ENCODE results near the gene NABP2.
A peak's percentile ranks its signal among the peaks of the same experiment; 100 is the strongest.
"Not testable (repeated sequence)": the region's sequence is repeated elsewhere in the genome, so short reads cannot be mapped to it uniquely, and the experiment has no call there.

Gene NABP2

DNA sequence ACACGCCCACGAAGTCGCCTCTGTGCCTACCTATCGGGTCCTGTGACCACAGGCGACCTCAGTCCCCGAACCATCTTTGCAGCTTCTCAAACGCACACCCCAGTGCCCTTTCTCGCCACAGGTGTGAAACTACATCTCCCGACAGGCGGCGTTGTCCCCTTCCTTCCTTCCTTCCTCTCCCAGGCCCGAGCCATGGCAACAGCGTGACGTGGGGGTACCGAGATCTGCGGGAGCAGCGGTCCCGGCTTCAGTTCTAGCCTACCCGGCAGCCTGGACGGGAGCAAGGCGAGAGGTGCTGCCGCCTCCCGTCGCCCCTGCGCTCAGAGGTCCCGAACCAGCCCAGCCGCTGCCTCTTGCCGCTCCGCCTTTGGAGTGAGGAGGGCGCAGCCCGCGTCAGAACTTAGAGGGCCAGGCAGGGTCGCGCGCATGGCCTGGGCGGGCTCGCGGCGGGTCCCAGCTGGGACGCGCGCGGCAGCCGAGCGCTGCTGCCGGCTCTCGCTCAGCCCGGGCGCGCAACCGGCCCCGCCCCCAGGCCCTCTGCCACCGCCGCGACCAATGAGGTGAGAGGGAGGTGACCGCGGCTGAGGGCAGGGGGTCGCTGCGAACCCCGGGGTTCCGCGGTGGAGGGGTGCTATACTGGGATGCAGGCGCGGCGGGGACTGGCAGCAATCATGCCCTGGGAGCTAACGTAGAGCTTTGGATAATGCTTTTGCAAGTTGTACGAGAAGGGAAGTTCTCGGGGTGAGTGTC, 42.7 kb downstream of the NABP2 start, which contains the start of gene COQ10A:
Gene COQ10A, plus strand, starts transcription at position 250 of the 750 bp plus-strand sequence. Its CDS starts 177 bp downstream, at position 427.
- no peaks in the 10 kb centered on the region for H3K9me3 ChIP-seq (ENCODE audit: insufficient read depth, low read depth, low read length)
- H3K79me2 ChIP-seq (ENCODE audit: control insufficient read depth, insufficient read depth, low read length, poor library complexity) = peaks cover 2% of the 10 kb centered on the region
- no peak within 1 kb of the TSS for H3K4ac ChIP-seq (ENCODE audit: low read depth, low read length)
- H3K27ac ChIP-seq (ENCODE audit: low read depth, low read length) = peak within 1 kb of the TSS; percentile 62
- DNase-seq = peak; percentile 80 to 90
- peaks cover 3% of the 10 kb centered on the region for H3K79me1 ChIP-seq (ENCODE audit: low read length)
- H2BK5ac ChIP-seq (ENCODE audit: low read depth, low read length, poor library complexity) = peak within 1 kb of the TSS; percentile 42
- peak within 1 kb of the TSS; percentile 63 for H3K9ac ChIP-seq (ENCODE audit: low read length)
- H2AFZ ChIP-seq (ENCODE audit: insufficient read depth, low read length, poor library complexity) = peak within 1 kb of the TSS; percentile 92
- no peak within 1 kb of the TSS for H3K23ac ChIP-seq (ENCODE audit: low read length)
- H2BK12ac ChIP-seq (ENCODE audit: low read length) = no peak within 1 kb of the TSS
- peaks cover 4% of the 10 kb centered on the region in 2 experiments for H3K4me1 ChIP-seq (ENCODE audit: control insufficient read depth in 1 of 2, insufficient read depth in 2 of 2, low read length in 2 of 2)
- H3K18ac ChIP-seq (ENCODE audit: low read length) = peak within 1 kb of the TSS; percentile 44
- H4K12ac ChIP-seq (ENCODE audit: low read depth, low read length) = peak within 1 kb of the TSS; percentile 75
- peak within 1 kb of the TSS; percentile 69 for H4K8ac ChIP-seq (ENCODE audit: low read depth, low read length)
- peak within 1 kb of the TSS; percentile 71 for H4K91ac ChIP-seq (ENCODE audit: low read depth, low read length)
- WGBS (ENCODE audit: extremely low coverage, insufficient coverage, insufficient read length) = no CpG with 5 or more reads among the region's 68 CpGs
- H3K36me3 ChIP-seq (ENCODE audit: control insufficient read depth in 1 of 2, insufficient read depth in 2 of 2, low read length in 2 of 2) = peaks cover 6 to 11% of the 10 kb centered on the region in 2 experiments
- H2AK5ac ChIP-seq (ENCODE audit: low read length) = no peak within 1 kb of the TSS
- H3K4me3 ChIP-seq (ENCODE audit: low read depth, low read length) = peak within 1 kb of the TSS; percentile 83
- peak within 1 kb of the TSS; percentile 20 for H2BK120ac ChIP-seq (ENCODE audit: insufficient read depth, low read length, poor library complexity)
- no peaks in the 10 kb centered on the region for H3K27me3 ChIP-seq (ENCODE audit: insufficient read depth, low read length)
- H3K14ac ChIP-seq (ENCODE audit: low read length) = peak within 1 kb of the TSS; percentile 70
- peak within 1 kb of the TSS; percentile 82 for H3K4me2 ChIP-seq (ENCODE audit: low read length)

DNA sequence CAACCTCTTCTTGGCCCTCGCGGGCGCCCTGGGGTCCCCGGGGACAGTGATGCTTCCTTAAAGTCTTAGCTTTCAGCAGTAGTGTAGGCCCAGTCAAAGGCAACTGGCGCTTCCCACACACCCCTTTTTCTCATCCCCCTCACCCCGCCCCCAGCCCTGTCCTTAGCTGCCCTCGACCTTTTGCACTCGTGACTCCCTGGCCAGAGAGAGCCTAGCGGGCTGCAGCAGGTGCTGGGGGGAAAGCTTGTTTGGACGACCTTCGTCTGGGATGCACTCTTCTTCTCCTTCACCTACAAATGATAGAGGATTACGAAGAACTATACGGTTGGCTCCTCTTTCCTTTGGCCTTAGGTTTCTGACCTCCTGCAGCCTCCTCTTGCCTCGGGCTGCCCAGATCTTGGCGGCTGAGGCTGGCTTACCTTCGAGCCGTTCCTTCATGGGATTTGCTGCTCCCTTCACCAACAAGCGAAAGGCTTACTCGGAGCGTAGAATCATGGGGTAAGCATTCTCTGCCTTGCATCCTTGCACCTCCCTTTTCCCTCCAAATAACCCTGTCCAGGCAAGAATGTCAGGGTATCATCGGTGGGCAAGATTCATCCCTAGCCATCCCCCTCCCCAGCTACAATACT, 43.4 kb downstream of the NABP2 start:
- Histone ChIP-seq H2BK120ac (ENCODE audit: insufficient read depth, low read length, poor library complexity) (no peak overlapping the region), H4K12ac (ENCODE audit: low read depth, low read length) (no peak overlapping the region), H4K8ac (ENCODE audit: low read depth, low read length) (peak overlapping the region; percentile 42), H4K91ac (ENCODE audit: low read depth, low read length) (no peak overlapping the region), H3K36me3 (ENCODE audit: control insufficient read depth in 1 of 2, insufficient read depth in 2 of 2, low read length in 2 of 2) (peaks cover 8 to 16% of the 10 kb centered on the region in 2 experiments), H3K23ac (ENCODE audit: low read length) (no peak overlapping the region), H3K9ac (ENCODE audit: low read length) (peak overlapping the region; percentile 20), H3K79me2 (ENCODE audit: control insufficient read depth, insufficient read depth, low read length, poor library complexity) (peaks cover 2% of the 10 kb centered on the region), H3K27ac (ENCODE audit: low read depth, low read length) (no peak overlapping the region), H3K9me3 (ENCODE audit: insufficient read depth, low read depth, low read length) (no peaks in the 10 kb centered on the region), H3K79me1 (ENCODE audit: low read length) (peaks cover 3% of the 10 kb centered on the region), H2BK5ac (ENCODE audit: low read depth, low read length, poor library complexity) (no peak overlapping the region), H2BK12ac (ENCODE audit: low read length) (no peak overlapping the region), H2AFZ (ENCODE audit: insufficient read depth, low read length, poor library complexity) (peak overlapping the region; percentile 31), H3K27me3 (ENCODE audit: insufficient read depth, low read length) (no peaks in the 10 kb centered on the region), H3K4ac (ENCODE audit: low read depth, low read length) (no peak overlapping the region), H3K4me3 (ENCODE audit: low read depth, low read length) (peak overlapping the region; percentile 83), H3K4me1 (ENCODE audit: control insufficient read depth in 1 of 2, insufficient read depth in 2 of 2, low read length in 2 of 2) (peaks cover 2 to 4% of the 10 kb centered on the region in 2 experiments), H2AK5ac (ENCODE audit: low read length) (no peak overlapping the region), H3K4me2 (ENCODE audit: low read length) (peak overlapping the region; percentile 82), H3K14ac (ENCODE audit: low read length) (no peak overlapping the region), H3K18ac (ENCODE audit: low read length) (no peak overlapping the region)
- WGBS (ENCODE audit: extremely low coverage, insufficient coverage, insufficient read length) = no CpG with 5 or more reads among the region's 21 CpGs
- DNase-seq = peak; percentile 30 to 44

DNA sequence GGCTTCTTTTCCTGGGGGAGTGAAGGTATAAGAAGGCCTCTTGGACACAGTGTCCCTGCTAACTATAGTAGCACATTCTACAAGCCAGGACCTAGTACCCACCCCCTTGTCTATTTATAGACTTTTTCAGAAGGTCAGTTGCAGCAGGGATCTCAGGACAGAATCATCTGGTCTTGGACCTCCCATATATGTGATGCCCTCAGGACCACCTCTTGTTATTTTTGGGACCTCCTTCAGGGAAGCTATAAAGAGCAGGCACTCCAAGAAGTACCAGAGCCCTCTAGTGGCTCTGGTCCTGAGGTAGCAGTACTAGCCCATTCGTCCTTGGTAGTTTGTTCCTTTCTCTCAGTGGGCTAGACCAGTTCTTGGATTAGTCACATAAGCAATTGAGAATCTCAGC, 46.9 kb downstream of the NABP2 start:
- no peak overlapping the region for H3K4ac ChIP-seq (ENCODE audit: low read depth, low read length)
- peak in 1 of 2 donors; percentile 41 for DNase-seq
- H3K27me3 ChIP-seq (ENCODE audit: insufficient read depth, low read length) = no peaks in the 10 kb centered on the region
- no peak overlapping the region for H3K27ac ChIP-seq (ENCODE audit: low read depth, low read length)
- no peak overlapping the region for H2AK5ac ChIP-seq (ENCODE audit: low read length)
- H4K8ac ChIP-seq (ENCODE audit: low read depth, low read length) = no peak overlapping the region
- H4K91ac ChIP-seq (ENCODE audit: low read depth, low read length) = no peak overlapping the region
- peaks cover 3% of the 10 kb centered on the region for H3K79me1 ChIP-seq (ENCODE audit: low read length)
- no peak overlapping the region for H2AFZ ChIP-seq (ENCODE audit: insufficient read depth, low read length, poor library complexity)
- H3K4me3 ChIP-seq (ENCODE audit: low read depth, low read length) = no peak overlapping the region
- H3K18ac ChIP-seq (ENCODE audit: low read length) = no peak overlapping the region
- H2BK120ac ChIP-seq (ENCODE audit: insufficient read depth, low read length, poor library complexity) = no peak overlapping the region
- H3K9me3 ChIP-seq (ENCODE audit: insufficient read depth, low read depth, low read length) = no peaks in the 10 kb centered on the region
- no peak overlapping the region for H2BK5ac ChIP-seq (ENCODE audit: low read depth, low read length, poor library complexity)
- H3K4me2 ChIP-seq (ENCODE audit: low read length) = no peak overlapping the region
- H2BK12ac ChIP-seq (ENCODE audit: low read length) = no peak overlapping the region
- no peak overlapping the region for H3K14ac ChIP-seq (ENCODE audit: low read length)
- H3K36me3 ChIP-seq (ENCODE audit: control insufficient read depth in 1 of 2, insufficient read depth in 2 of 2, low read length in 2 of 2) = peaks cover 34 to 49% of the 10 kb centered on the region in 2 experiments
- peaks cover 2 to 4% of the 10 kb centered on the region in 2 experiments for H3K4me1 ChIP-seq (ENCODE audit: control insufficient read depth in 1 of 2, insufficient read depth in 2 of 2, low read length in 2 of 2)
- no peak overlapping the region for H3K23ac ChIP-seq (ENCODE audit: low read length)
- WGBS (ENCODE audit: extremely low coverage, insufficient coverage, insufficient read length) = no CpG with 5 or more reads among the region's 1 CpG
- peaks cover 2% of the 10 kb centered on the region for H3K79me2 ChIP-seq (ENCODE audit: control insufficient read depth, insufficient read depth, low read length, poor library complexity)
- H4K12ac ChIP-seq (ENCODE audit: low read depth, low read length) = no peak overlapping the region
- no peak overlapping the region for H3K9ac ChIP-seq (ENCODE audit: low read length)

DNA sequence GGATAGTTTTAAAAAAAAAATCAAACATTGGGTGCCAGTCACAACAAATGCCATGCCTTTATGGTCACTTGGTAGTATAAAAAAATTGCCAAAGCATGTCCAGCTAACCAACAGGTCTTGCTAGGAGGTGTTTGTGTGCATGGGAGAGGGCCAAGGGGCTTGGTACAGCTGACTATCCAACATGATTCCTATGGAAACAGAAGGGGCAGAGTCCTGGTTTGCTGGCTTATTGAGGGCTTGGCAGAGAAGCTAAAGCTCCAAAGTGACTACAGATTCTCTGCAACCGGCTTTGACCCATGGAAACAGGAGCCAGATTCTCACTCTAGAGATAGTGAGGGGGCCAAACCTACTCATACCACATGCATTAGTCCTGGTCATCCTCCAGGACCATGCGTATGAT, 48.3 kb downstream of the NABP2 start:
- H3K36me3 ChIP-seq (ENCODE audit: control insufficient read depth in 1 of 2, insufficient read depth in 2 of 2, low read length in 2 of 2) = peaks cover 39 to 53% of the 10 kb centered on the region in 2 experiments
- H4K8ac ChIP-seq (ENCODE audit: low read depth, low read length); H2BK5ac ChIP-seq (ENCODE audit: low read depth, low read length, poor library complexity); H3K4me3 ChIP-seq (ENCODE audit: low read depth, low read length); H3K79me1 ChIP-seq (ENCODE audit: low read length); H3K18ac ChIP-seq (ENCODE audit: low read length); H3K79me2 ChIP-seq (ENCODE audit: control insufficient read depth, insufficient read depth, low read length, poor library complexity); H3K4ac ChIP-seq (ENCODE audit: low read depth, low read length); H2BK120ac ChIP-seq (ENCODE audit: insufficient read depth, low read length, poor library complexity); H3K23ac ChIP-seq (ENCODE audit: low read length); H2BK12ac ChIP-seq (ENCODE audit: low read length); H4K91ac ChIP-seq (ENCODE audit: low read depth, low read length); DNase-seq; H2AK5ac ChIP-seq (ENCODE audit: low read length); H3K9ac ChIP-seq (ENCODE audit: low read length); H2AFZ ChIP-seq (ENCODE audit: insufficient read depth, low read length, poor library complexity); H3K4me1 ChIP-seq (ENCODE audit: control insufficient read depth in 1 of 2, insufficient read depth in 2 of 2, low read length in 2 of 2); H3K27me3 ChIP-seq (ENCODE audit: insufficient read depth, low read length); H3K4me2 ChIP-seq (ENCODE audit: low read length); H3K9me3 ChIP-seq (ENCODE audit: insufficient read depth, low read depth, low read length); H4K12ac ChIP-seq (ENCODE audit: low read depth, low read length); H3K27ac ChIP-seq (ENCODE audit: low read depth, low read length); H3K14ac ChIP-seq (ENCODE audit: low read length): not testable (repeated sequence)
- no CpG with 5 or more reads among the region's 2 CpGs for WGBS (ENCODE audit: extremely low coverage, insufficient coverage, insufficient read length)
